Omental fat pad (tissue), 4 donors: ENCODE measurements around the gene CUX1. TPM values are rescaled to one million over a fixed set of nuclear protein-coding genes. Genes with fewer than 3 reads are reported as not detected.
A peak's percentile ranks its signal among the peaks of the same experiment; 100 is the strongest.
"Not testable (repeated sequence)": the region's sequence is repeated elsewhere in the genome, so short reads cannot be mapped to it uniquely, and the experiment has no call there.

ENCODE experiments used
- ATAC-seq: fragments of 150-250 bp; one replicate; pipeline ENCODE4 v1.9.1; 2016; ENCODE audit warnings: mild to moderate bottlenecking, moderate library complexity; ENCODE audit not compliant: low FRiP score
- DNase-seq: peaks from one replicate; pipeline ENCODE4 v3.0.0-alpha.2; 2019; ENCODE audit warnings: low spot score
- CTCF ChIP-seq, 3 donors: fragments of 450-650 bp; IDR thresholded peaks; one replicate each; pipeline ENCODE4 v1.5.1; 2016 to 2017; ENCODE audit warnings: antibody characterized with exemption in 3 of 3, mild to moderate bottlenecking in 3 of 3, moderate library complexity in 2 of 3
- total RNA-seq, 4 donors: library from RNA; depleted of rRNA; stranded (reverse); fragments of >200 nt; gene quantifications; one replicate each; pipeline ENCODE4 v1.1.0, GENCODE V29; 2016

CUX1 gene
- total RNA-seq, 4 donors from 2014 or later, result 67.6 to 141 (median 75.7) TPM

DNA sequence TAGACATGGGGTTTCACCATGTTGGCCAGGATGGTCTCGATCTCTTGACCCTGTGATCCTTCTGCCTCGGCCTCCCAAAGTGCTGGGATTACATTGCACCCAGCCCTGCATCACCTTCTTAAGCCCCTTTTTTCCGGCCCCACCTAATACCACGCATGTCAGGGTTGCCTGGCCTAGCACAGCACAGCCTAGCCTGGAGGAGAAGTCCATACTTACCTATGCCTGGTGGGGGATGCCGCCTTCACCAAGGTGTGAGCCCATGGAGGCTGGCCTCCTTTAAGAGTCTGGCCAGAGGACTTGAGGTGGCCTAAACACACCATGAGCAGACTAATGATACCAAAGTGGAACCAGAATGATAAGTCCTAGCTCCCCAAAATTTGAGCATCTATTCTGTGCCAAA is 22.0 kb upstream of the CUX1 start:
- DNase-seq, result no peak
- ATAC-seq, result peak; percentile 18
- TF ChIP-seq CTCF (IDR thresholded peaks at IDR 0.05), result no peak

GRCh38 chr7:101798173-101798572 is 19.3 kb upstream of the CUX1 start:
- ATAC-seq, DNase-seq: not testable (repeated sequence)

DNA sequence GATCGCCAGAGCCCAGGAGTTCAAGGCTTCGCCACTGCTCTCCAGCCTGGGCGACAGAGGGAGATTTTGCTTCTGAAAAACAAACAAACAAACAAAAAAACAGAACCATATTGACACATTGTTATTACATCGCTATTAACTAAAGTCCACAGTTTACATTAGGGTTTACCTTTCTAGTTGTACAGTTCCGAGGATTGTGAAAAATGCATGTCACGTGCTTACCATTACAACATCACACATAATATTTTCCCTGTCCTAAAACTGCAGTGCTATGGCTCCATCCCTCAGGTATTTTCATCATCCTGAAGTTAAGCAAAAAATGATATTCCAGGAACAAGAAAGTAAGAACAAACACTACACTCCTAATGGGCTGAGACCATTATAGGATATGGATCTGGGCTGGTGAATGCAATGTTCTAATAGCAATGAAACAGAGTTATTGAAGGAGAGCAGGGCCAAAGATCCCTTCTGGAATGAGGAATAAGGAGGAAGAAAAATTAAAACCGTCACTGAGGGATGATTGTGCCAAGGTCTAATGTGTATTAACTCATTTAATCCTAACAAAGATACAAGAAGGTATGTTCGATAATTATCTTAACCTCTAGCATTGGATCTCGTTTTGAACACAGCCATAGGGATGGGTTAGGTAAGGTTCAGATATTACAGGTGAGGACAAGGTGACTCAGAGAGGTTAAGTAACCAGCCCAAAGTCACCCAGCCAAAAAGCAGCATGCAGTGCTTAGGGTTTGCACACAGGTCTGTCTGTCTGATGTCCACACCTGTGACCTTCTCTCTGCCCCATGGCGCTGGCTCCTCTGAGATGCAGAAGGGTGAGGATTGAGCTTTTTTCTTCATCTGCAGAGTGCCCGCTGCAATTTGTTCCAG is 14.0 kb upstream of the CUX1 start:
- ATAC-seq (no peak), DNase-seq (no peak)

DNA sequence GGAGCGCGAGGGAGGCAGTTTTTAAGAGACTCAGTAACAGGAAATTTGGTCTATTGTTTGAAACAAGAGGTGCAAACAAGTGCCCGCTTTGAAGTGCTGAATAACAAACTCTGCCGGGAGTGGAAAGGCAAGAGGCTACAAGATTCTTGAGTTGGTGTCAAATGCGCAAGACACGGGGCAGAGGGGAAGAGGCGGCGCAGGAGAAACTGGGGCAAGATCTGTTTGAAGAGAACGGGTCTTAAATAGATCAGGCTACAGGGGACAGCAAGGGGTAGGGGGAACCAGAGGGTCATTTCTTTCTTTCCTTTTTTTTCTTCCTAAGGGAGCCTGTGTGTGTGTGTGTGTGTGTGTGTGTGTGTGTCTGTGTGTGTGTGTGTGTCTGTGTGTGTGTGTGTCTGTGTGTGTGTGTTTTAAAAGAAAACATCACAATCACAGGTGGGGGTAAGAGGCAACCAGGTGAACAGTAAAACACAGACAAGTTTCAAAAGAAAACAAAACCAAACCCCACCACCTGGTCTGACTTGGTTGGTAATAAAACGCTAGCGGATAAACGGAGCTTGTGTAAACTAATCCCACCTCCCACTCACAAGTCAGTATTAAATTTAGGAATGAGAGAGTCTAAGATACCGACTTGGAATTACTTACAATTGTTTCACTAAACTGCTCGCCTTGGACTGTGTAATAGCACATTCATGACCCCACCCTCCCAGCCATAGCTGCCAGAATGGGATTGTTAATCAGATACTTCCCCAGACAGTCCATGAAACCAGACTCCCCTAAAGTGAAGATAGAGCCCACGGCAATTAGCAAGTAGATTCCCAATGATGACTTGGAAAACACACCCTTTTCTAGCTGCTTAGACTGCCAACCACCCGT is 13.1 kb upstream of the CUX1 start:
- TF ChIP-seq CTCF (IDR thresholded peaks at IDR 0.05), result no peak
- ATAC-seq (peak; percentile 76), DNase-seq (no peak)

More for the DNA sequence above, 14.0 kb upstream of the CUX1 start:
- TF ChIP-seq CTCF (IDR thresholded peaks at IDR 0.05), result no peak

- no peak for TF ChIP-seq CTCF (IDR thresholded peaks at IDR 0.05)
- ATAC-seq (no peak), DNase-seq (no peak)
Measured at GRCh38 chr7:101804967-101805366, 12.5 kb upstream of the CUX1 start.

- DNase-seq (no peak), ATAC-seq (no peak)
- TF ChIP-seq CTCF (IDR thresholded peaks at IDR 0.05), result no peak
Measured at GRCh38 chr7:101812595-101812994, 4.8 kb upstream of the CUX1 start.

GRCh38 chr7:101813402-101814019 is 3.9 kb upstream of the CUX1 start:
- ATAC-seq (no peak), DNase-seq (no peak)
- no peak for TF ChIP-seq CTCF (IDR thresholded peaks at IDR 0.05)
